GM19467 (cell line): ENCODE measurements around the gene TRIM29.

Experiments
- ATAC-seq: cut with Tn5 transposase; IDR thresholded peaks from one replicate; pipeline ENCODE4 v1.9.1; 2021; ENCODE audit warnings: mild to moderate bottlenecking, moderate library complexity; ENCODE audit not compliant: unreplicated experiment

TRIM29 gene

GRCh38 chr11:120124355-120124754, 13.6 kb downstream of the TRIM29 start:
- ATAC-seq: no peak

- ATAC-seq: no peak
Observed at GRCh38 chr11:120123946-120124345, 14.0 kb downstream of the TRIM29 start.

- no peak for ATAC-seq
Observed at GRCh38 chr11:120122924-120123683, 14.8 kb downstream of the TRIM29 start.

- ATAC-seq: no peak
Observed at GRCh38 chr11:120121914-120122473, 15.9 kb downstream of the TRIM29 start.

GRCh38 chr11:120121336-120121735, 16.6 kb downstream of the TRIM29 start:
- no peak for ATAC-seq

- ATAC-seq: no peak
Observed at GRCh38 chr11:120120805-120121335, 17.0 kb downstream of the TRIM29 start.

- no peak for ATAC-seq
Observed at GRCh38 chr11:120119121-120119520, 18.8 kb downstream of the TRIM29 start.

- ATAC-seq: no peak
Observed at GRCh38 chr11:120117991-120118390, 19.9 kb downstream of the TRIM29 start.

GRCh38 chr11:120116966-120117365, 20.9 kb downstream of the TRIM29 start:
- no peak for ATAC-seq

- no peak for ATAC-seq
Observed at GRCh38 chr11:120115272-120116000, 22.5 kb downstream of the TRIM29 start.

GRCh38 chr11:120112174-120112796, 25.6 kb downstream of the TRIM29 start:
- ATAC-seq: no peak

- no peak for ATAC-seq
Observed at GRCh38 chr11:120109531-120109930, 28.4 kb downstream of the TRIM29 start.

- no peak for ATAC-seq
Observed at GRCh38 chr11:120108785-120109168, 29.1 kb downstream of the TRIM29 start.

- no peak for ATAC-seq
Observed at GRCh38 chr11:120108154-120108784, 29.6 kb downstream of the TRIM29 start.

- ATAC-seq: no peak
Observed at GRCh38 chr11:120107692-120108091, 30.2 kb downstream of the TRIM29 start.

- no peak for ATAC-seq
Observed at GRCh38 chr11:120106354-120107150, 31.4 kb downstream of the TRIM29 start.

GRCh38 chr11:120105576-120105975, 32.3 kb downstream of the TRIM29 start:
- ATAC-seq: no peak

GRCh38 chr11:120104041-120104565, 33.8 kb downstream of the TRIM29 start:
- ATAC-seq: no peak

GRCh38 chr11:120102864-120103122, 35.1 kb downstream of the TRIM29 start:
- no peak for ATAC-seq
